A673 (cell line): ENCODE results near the gene UBA7. TPM values are rescaled to one million over a fixed set of nuclear protein-coding genes. Genes with fewer than 3 reads are reported as not detected.
A peak's percentile ranks its signal among the peaks of the same experiment; 100 is the strongest.

ENCODE experiments used
- BruUV-seq: library from RNA; stranded (reverse); fragments of 400-500 nt; replicated peaks from 2 replicates; lab custom pipeline; 2021; lab: Mats Ljungman, UMichigan
- CTCF ChIA-PET: fragments of 300-600 bp; sonication (Branson Sonifier 250); formaldehyde crosslinking; loops from one replicate; lab custom pipeline; 2022; ENCODE audit warnings: antibody characterized with exemption; lab: Charles Lee
- POLR2A ChIA-PET: fragments of 300-600 bp; sonication (Branson Sonifier 250); formaldehyde crosslinking; loops from one replicate; lab custom pipeline; 2022; ENCODE audit warnings: antibody characterized with exemption; ENCODE audit not compliant: low non-redundant PET; lab: Charles Lee
- DNase-seq: peaks from one replicate; pipeline ENCODE4 v3.0.0-alpha.2; 2015; ENCODE audit warnings: low spot score
- H3K27ac ChIP-seq: fragments of 200-600 bp; sonication (generic); 2 replicates; pipeline ENCODE4 v1.5.1; 2016; ENCODE audit warnings: mixed run types, low read depth, mild to moderate bottlenecking, mixed read lengths, antibody characterized with exemption, low read length; ENCODE audit not compliant: poor library complexity, severe bottlenecking
- H3K27me3 ChIP-seq: fragments of 200-600 bp; sonication (generic); replicated peaks from 2 replicates; pipeline ENCODE4 v1.6.1; 2017; ENCODE audit warnings: mixed run types, low read depth, mild to moderate bottlenecking, mixed read lengths, antibody characterized with exemption, low read length; ENCODE audit not compliant: insufficient read depth, poor library complexity
- H3K36me3 ChIP-seq: fragments of 200-600 bp; sonication (generic); 2 replicates; pipeline ENCODE4 v1.6.1; 2016; ENCODE audit warnings: mixed run types, mild to moderate bottlenecking, mixed read lengths, antibody characterized with exemption, low read length; ENCODE audit not compliant: insufficient read depth, poor library complexity, severe bottlenecking
- H3K4me1 ChIP-seq: fragments of 200-600 bp; sonication (generic); 2 replicates; pipeline ENCODE4 v1.6.1; 2017; ENCODE audit warnings: mixed run types, mild to moderate bottlenecking, mixed read lengths, antibody characterized with exemption, low read length; ENCODE audit not compliant: insufficient read depth, poor library complexity, severe bottlenecking
- H3K4me3 ChIP-seq: fragments of 200-600 bp; sonication (generic); 2 replicates; pipeline ENCODE4 v1.5.1; 2016; ENCODE audit warnings: low read depth, mixed run types, mild to moderate bottlenecking, mixed read lengths, low read length; ENCODE audit not compliant: poor library complexity, severe bottlenecking
- H3K9me3 ChIP-seq: fragments of 200-600 bp; sonication (generic); 2 replicates; pipeline ENCODE4 v1.6.1; 2016; ENCODE audit warnings: mixed run types, low read depth, mild to moderate bottlenecking, mixed read lengths, antibody characterized with exemption, low read length; ENCODE audit not compliant: poor library complexity, severe bottlenecking
- CTCF ChIP-seq: fragments of 300-800, 200-600 bp; sonication (generic); conservative IDR thresholded peaks from 2 replicates; pipeline ENCODE4 v1.5.1; 2017; ENCODE audit warnings: low read depth, mild to moderate bottlenecking, antibody characterized with exemption, low read length, moderate library complexity, mixed read lengths
- EZH2 ChIP-seq: fragments of 200-600 bp; sonication (generic); IDR thresholded peaks from 2 replicates; pipeline ENCODE4 v1.6.1; 2017; ENCODE audit warnings: borderline replicate concordance, low read depth, mild to moderate bottlenecking, mixed read lengths, antibody characterized with exemption, low read length; ENCODE audit not compliant: poor library complexity, severe bottlenecking
- intact Hi-C: fragments of 100-400 bp; cut with micrococcal nuclease; formaldehyde crosslinking; loops from one replicate; pipeline ENCODE4 v1.10.0; 2022; ENCODE audit not compliant: unreplicated experiment
- total RNA-seq: library from RNA; stranded (reverse); gene quantifications from 2 replicates; pipeline ENCODE4 v1.2.3, GENCODE V29; 2021

The UBA7 gene
- total RNA-seq, 1 experiment from 2014 or later, result 2.2 TPM

- CTCF ChIA-PET, result interaction anchor here (0.9 to 3.3 kb wide), 4 partner anchors 34 to 422 kb away, joined by 3 to 39 read pairs (median 4); no protein-coding TSS in a partner anchor
- Histone ChIP-seq H3K27ac (peak overlapping the region; percentile 98), H3K4me3 (peak overlapping the region; percentile 64), H3K4me1 (peaks cover 37% of the 10 kb centered on the region), H3K27me3 (no peaks in the 10 kb centered on the region), H3K36me3 (peaks cover 2% of the 10 kb centered on the region), H3K9me3 (no peaks in the 10 kb centered on the region)
- POLR2A ChIA-PET, result interaction anchor here (0.6 kb wide), 1 partner anchor 35 kb away, joined by 19 read pairs; no protein-coding TSS in a partner anchor
- BruUV-seq, result no TSS peak
- peak; percentile 57 for DNase-seq
- no peak for TF ChIP-seq EZH2
- no peak for TF ChIP-seq CTCF
- intact Hi-C loops, result no loop called here
These were observed 10.2 kb downstream of the UBA7 start for GRCh38 chr3:49803465-49804140.

- intact Hi-C loops, result loop anchor here (1.0 kb wide), 1 partner anchor 36 kb away; no protein-coding TSS in a partner anchor
- Histone ChIP-seq H3K27me3 (no peaks in the 10 kb centered on the region), H3K4me1 (peaks cover 37% of the 10 kb centered on the region), H3K27ac (peak within 1 kb of the TSS; percentile 98), H3K36me3 (peaks cover 2% of the 10 kb centered on the region), H3K4me3 (peak within 1 kb of the TSS; percentile 64), H3K9me3 (no peaks in the 10 kb centered on the region)
- peak; percentile 81 for DNase-seq
- ChIA-PET CTCF (interaction anchor here (0.6 to 3.3 kb wide), 6 partner anchors 35 to 525 kb away, joined by 3 to 39 read pairs (median 4); partner anchors contain the start of gene TUSC2), POLR2A (interaction anchor here (0.6 kb wide), 1 partner anchor 36 kb away, joined by 19 read pairs; no protein-coding TSS in a partner anchor)
- BruUV-seq, result no TSS peak
- TF ChIP-seq CTCF (peak; percentile 75), EZH2 (no peak)
These were observed 10.9 kb downstream of the UBA7 start, which contains the start of gene INKA1 for GRCh38 chr3:49802719-49803464. Gene INKA1 (plus strand): TSS chr3:49803261. CDS start chr3:49803393, 132 bp downstream.

- Histone ChIP-seq H3K27ac (no peak overlapping the region), H3K36me3 (peaks cover 2% of the 10 kb centered on the region), H3K27me3 (no peaks in the 10 kb centered on the region), H3K4me1 (peaks cover 21% of the 10 kb centered on the region), H3K4me3 (no peak overlapping the region), H3K9me3 (no peaks in the 10 kb centered on the region)
- CTCF ChIA-PET, result interaction anchor here (0.6 to 3.3 kb wide), 2 partner anchors 10 to 38 kb away, joined by 4 to 39 read pairs; no protein-coding TSS in a partner anchor
- DNase-seq, result no peak
- intact Hi-C loops, result no loop called here
- no peak for TF ChIP-seq CTCF
- TF ChIP-seq EZH2, result no peak
- POLR2A ChIA-PET, result no interaction called here
- BruUV-seq, result no TSS peak
These were observed 12.6 kb downstream of the UBA7 start for GRCh38 chr3:49801160-49801559.
